ENCODE data around the gene ARHGDIB.

The ARHGDIB gene

GRCh38 chr12:14982991-14983390 is 21.6 kb upstream of the ARHGDIB start:
- Mint-ChIP-seq H3K27me3 (ENCODE audit: low read depth, poor library complexity) (no peaks in the 10 kb centered on the region), H3K4me1 (no peaks in the 10 kb centered on the region), H3K36me3 (ENCODE audit: low read depth) (no peaks in the 10 kb centered on the region), H3K9me3 (peaks cover 3% of the 10 kb centered on the region), H3K4me3 (no peak overlapping the region), H3K27ac (no peak overlapping the region)
- no peak for TF ChIP-seq CTCF (IDR thresholded peaks at IDR 0.05)
- no peak for DNase-seq

GRCh38 chr12:14982562-14982961 is 21.2 kb upstream of the ARHGDIB start:
- H3K27ac Mint-ChIP-seq = no peak overlapping the region
- no peak overlapping the region for H3K4me3 Mint-ChIP-seq
- peaks cover 4% of the 10 kb centered on the region for H3K4me1 Mint-ChIP-seq
- no peaks in the 10 kb centered on the region for H3K9me3 Mint-ChIP-seq
- H3K27me3 Mint-ChIP-seq (ENCODE audit: low read depth, poor library complexity) = no peaks in the 10 kb centered on the region
- TF ChIP-seq CTCF (IDR thresholded peaks at IDR 0.05) = no peak
- no peak for DNase-seq
- no peaks in the 10 kb centered on the region for H3K36me3 Mint-ChIP-seq (ENCODE audit: low read depth)

- H3K9me3 Mint-ChIP-seq = no peaks in the 10 kb centered on the region
- no peak overlapping the region for H3K4me3 Mint-ChIP-seq
- H3K27ac Mint-ChIP-seq = no peak overlapping the region
- peaks cover 3% of the 10 kb centered on the region for H3K27me3 Mint-ChIP-seq (ENCODE audit: low read depth, poor library complexity)
- DNase-seq = no peak
- TF ChIP-seq CTCF (IDR thresholded peaks at IDR 0.05) = no peak
- H3K36me3 Mint-ChIP-seq (ENCODE audit: low read depth) = no peaks in the 10 kb centered on the region
- H3K4me1 Mint-ChIP-seq = peaks cover 5% of the 10 kb centered on the region
Measured at GRCh38 chr12:14981049-14981448, 19.6 kb upstream of the ARHGDIB start.

- H3K4me3 Mint-ChIP-seq = no peak overlapping the region
- H3K27me3 Mint-ChIP-seq (ENCODE audit: low read depth, poor library complexity) = peaks cover 3% of the 10 kb centered on the region
Measured at GRCh38 chr12:14979468-14979867, 18.1 kb upstream of the ARHGDIB start.

GRCh38 chr12:14976658-14977057 is 15.3 kb upstream of the ARHGDIB start:
- H3K9me3 Mint-ChIP-seq = no peaks in the 10 kb centered on the region
- H3K4me3 Mint-ChIP-seq = no peak overlapping the region
- no peak overlapping the region for H3K27ac Mint-ChIP-seq
- H3K27me3 Mint-ChIP-seq (ENCODE audit: low read depth, poor library complexity) = peaks cover 3% of the 10 kb centered on the region
- H3K36me3 Mint-ChIP-seq (ENCODE audit: low read depth) = no peaks in the 10 kb centered on the region
- no peak for TF ChIP-seq CTCF (IDR thresholded peaks at IDR 0.05)
- peaks cover 5% of the 10 kb centered on the region for H3K4me1 Mint-ChIP-seq
- DNase-seq = no peak

More at GRCh38 chr12:14979468-14979867, 18.1 kb upstream of the ARHGDIB start:
- Mint-ChIP-seq H3K9me3 (no peaks in the 10 kb centered on the region), H3K27ac (no peak overlapping the region), H3K4me1 (peaks cover 5% of the 10 kb centered on the region), H3K36me3 (ENCODE audit: low read depth) (no peaks in the 10 kb centered on the region)
- DNase-seq = no peak
- no peak for TF ChIP-seq CTCF (IDR thresholded peaks at IDR 0.05)

- DNase-seq = no peak
- Mint-ChIP-seq H3K9me3 (no peaks in the 10 kb centered on the region), H3K4me1 (peaks cover 5% of the 10 kb centered on the region), H3K4me3 (no peak overlapping the region), H3K27ac (no peak overlapping the region), H3K27me3 (ENCODE audit: low read depth, poor library complexity) (peaks cover 3% of the 10 kb centered on the region), H3K36me3 (ENCODE audit: low read depth) (no peaks in the 10 kb centered on the region)
- TF ChIP-seq CTCF (IDR thresholded peaks at IDR 0.05) = no peak
Measured at GRCh38 chr12:14975457-14975856, 14.1 kb upstream of the ARHGDIB start.

Measured in nephron progenitor cell (in vitro differentiated cells).